ENCODE measurements around the gene HCST.
A peak's percentile ranks its signal among the peaks of the same experiment; 100 is the strongest.
"Not testable (repeated sequence)": the region's sequence is repeated elsewhere in the genome, so short reads cannot be mapped to it uniquely, and the experiment has no call there.

The HCST gene

DNA sequence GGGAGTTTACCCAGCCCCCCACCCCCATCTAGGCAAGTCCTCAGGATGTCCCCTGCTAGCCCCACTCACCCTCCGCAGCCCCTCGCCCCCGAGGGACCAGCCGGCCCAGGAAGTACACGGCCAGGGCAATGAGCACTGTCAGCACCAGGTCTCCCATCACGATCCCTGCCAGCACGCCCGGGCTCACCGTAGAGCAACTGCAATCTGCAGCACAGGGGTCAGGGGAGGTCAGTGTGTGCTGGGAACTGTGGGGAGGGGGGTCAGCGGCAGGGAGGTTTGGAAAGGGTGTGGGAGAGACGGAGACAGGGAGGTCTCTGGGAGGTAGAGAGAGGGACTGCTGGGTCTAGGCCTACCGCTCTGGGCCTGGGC is 5.0 kb downstream of the HCST start:
- Mint-ChIP-seq H3K9me3 (ENCODE audit: low read depth) (no peaks in the 10 kb centered on the region), H3K27me3 (no peaks in the 10 kb centered on the region), H3K36me3 (no peaks in the 10 kb centered on the region), H3K4me3 (no peak overlapping the region), H3K4me1 (ENCODE audit: low read depth) (peaks cover 45% of the 10 kb centered on the region), H3K27ac (no peak overlapping the region)

- Mint-ChIP-seq H3K4me1 (ENCODE audit: low read depth) (peaks cover 39% of the 10 kb centered on the region), H3K27me3 (no peaks in the 10 kb centered on the region), H3K9me3 (ENCODE audit: low read depth) (no peaks in the 10 kb centered on the region), H3K36me3 (no peaks in the 10 kb centered on the region), H3K4me3 (no peak within 1 kb of the TSS), H3K27ac (peak within 1 kb of the TSS; percentile 79)
Measured at GRCh38 chr19:35908010-35908441, 5.7 kb downstream of the HCST start, which contains the start of gene TYROBP. Gene TYROBP, minus strand, starts transcription at chr19:35908295. Its CDS starts 67 bp downstream, at chr19:35908228.

- peak overlapping the region; percentile 79 for H3K27ac Mint-ChIP-seq
- peaks cover 36% of the 10 kb centered on the region for H3K4me1 Mint-ChIP-seq (ENCODE audit: low read depth)
- H3K4me3 Mint-ChIP-seq = no peak overlapping the region
- no peaks in the 10 kb centered on the region for H3K27me3 Mint-ChIP-seq
- H3K36me3 Mint-ChIP-seq = no peaks in the 10 kb centered on the region
- no peaks in the 10 kb centered on the region for H3K9me3 Mint-ChIP-seq (ENCODE audit: low read depth)
Measured at GRCh38 chr19:35908973-35909683, 6.8 kb downstream of the HCST start.

- H3K9me3 Mint-ChIP-seq (ENCODE audit: low read depth) = no peaks in the 10 kb centered on the region
- no peak overlapping the region for H3K27ac Mint-ChIP-seq
- H3K4me3 Mint-ChIP-seq = no peak overlapping the region
- H3K36me3 Mint-ChIP-seq = no peaks in the 10 kb centered on the region
- peaks cover 30% of the 10 kb centered on the region for H3K4me1 Mint-ChIP-seq (ENCODE audit: low read depth)
- no peaks in the 10 kb centered on the region for H3K27me3 Mint-ChIP-seq
Measured at GRCh38 chr19:35909684-35910035, 7.3 kb downstream of the HCST start.

DNA sequence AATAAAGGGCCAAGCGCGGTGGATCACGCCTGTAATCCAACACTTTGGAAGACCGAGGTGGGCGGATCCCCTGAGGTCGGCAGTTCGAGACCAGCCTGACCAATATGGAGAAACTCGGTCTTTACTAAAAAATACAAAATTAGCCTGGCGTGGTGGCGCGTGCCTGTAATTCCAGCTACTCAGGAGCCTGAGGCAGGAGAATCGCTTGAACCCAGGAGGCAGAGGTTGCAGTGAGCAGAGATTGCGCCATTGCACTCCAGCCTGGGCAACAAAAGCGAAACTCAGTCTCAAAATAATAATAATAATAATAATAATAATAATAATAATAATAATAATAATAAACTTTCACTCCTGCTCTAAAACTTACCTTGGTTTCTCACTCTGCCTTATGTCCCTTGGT is 8.0 kb downstream of the HCST start:
- not testable (repeated sequence) for H3K27ac Mint-ChIP-seq; H3K36me3 Mint-ChIP-seq; H3K4me3 Mint-ChIP-seq; H3K27me3 Mint-ChIP-seq; H3K9me3 Mint-ChIP-seq (ENCODE audit: low read depth)
- H3K4me1 Mint-ChIP-seq (ENCODE audit: low read depth) = peaks cover 25% of the 10 kb centered on the region

GRCh38 chr19:35911173-35911572 is 8.8 kb downstream of the HCST start:
- no peak overlapping the region for H3K27ac Mint-ChIP-seq
- H3K4me1 Mint-ChIP-seq (ENCODE audit: low read depth) = peaks cover 26% of the 10 kb centered on the region
- no peaks in the 10 kb centered on the region for H3K36me3 Mint-ChIP-seq
- H3K4me3 Mint-ChIP-seq = no peak overlapping the region
- no peaks in the 10 kb centered on the region for H3K9me3 Mint-ChIP-seq (ENCODE audit: low read depth)
- H3K27me3 Mint-ChIP-seq = no peaks in the 10 kb centered on the region

DNA sequence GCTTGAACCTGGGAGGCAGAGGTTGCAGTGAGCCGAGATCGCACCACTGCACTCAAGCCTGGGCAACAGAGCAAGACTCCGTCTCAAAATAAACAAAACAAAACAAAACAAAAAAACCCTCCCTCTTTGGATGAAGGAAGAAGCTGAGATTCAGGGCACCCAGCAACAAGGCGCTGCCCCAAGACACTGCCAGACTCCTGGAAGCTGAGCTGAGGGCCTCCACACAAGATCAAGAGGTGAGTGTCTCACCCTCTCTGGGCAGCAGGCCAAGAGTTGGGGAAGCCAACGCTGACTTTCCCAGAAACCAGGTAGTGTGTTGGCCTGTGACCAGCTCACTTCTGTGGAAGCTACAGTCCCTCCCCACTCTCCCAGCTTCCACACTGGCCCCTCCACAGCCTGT is 9.5 kb downstream of the HCST start:
- no peak overlapping the region for H3K27ac Mint-ChIP-seq
- no peak overlapping the region for H3K4me3 Mint-ChIP-seq
- no peaks in the 10 kb centered on the region for H3K36me3 Mint-ChIP-seq
- no peaks in the 10 kb centered on the region for H3K9me3 Mint-ChIP-seq (ENCODE audit: low read depth)
- H3K4me1 Mint-ChIP-seq (ENCODE audit: low read depth) = peaks cover 26% of the 10 kb centered on the region
- H3K27me3 Mint-ChIP-seq = no peaks in the 10 kb centered on the region

DNA sequence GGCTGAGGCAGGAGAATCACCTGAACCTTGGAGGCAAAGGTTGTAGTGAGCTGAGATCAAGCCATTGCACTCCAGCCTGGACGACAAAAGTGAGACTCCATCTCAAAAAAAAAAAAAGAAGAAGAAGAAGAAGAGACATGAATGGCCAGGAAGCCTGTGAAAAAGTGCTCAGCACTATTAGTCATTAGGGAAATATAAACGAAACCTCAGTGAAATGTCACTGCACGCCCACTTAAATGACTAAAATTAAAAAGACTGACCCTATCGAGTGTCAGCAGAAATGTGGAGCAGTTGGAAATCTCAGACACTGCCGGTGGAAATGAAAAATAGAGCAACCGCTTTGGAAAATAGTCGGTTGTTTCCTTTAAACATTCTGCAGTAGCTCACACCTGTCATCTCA is 11.3 kb downstream of the HCST start:
- peaks cover 23% of the 10 kb centered on the region for H3K4me1 Mint-ChIP-seq (ENCODE audit: low read depth)
- no peaks in the 10 kb centered on the region for H3K36me3 Mint-ChIP-seq
- H3K4me3 Mint-ChIP-seq = no peak overlapping the region
- no peaks in the 10 kb centered on the region for H3K9me3 Mint-ChIP-seq (ENCODE audit: low read depth)
- H3K27me3 Mint-ChIP-seq = no peaks in the 10 kb centered on the region
- no peak overlapping the region for H3K27ac Mint-ChIP-seq

DNA sequence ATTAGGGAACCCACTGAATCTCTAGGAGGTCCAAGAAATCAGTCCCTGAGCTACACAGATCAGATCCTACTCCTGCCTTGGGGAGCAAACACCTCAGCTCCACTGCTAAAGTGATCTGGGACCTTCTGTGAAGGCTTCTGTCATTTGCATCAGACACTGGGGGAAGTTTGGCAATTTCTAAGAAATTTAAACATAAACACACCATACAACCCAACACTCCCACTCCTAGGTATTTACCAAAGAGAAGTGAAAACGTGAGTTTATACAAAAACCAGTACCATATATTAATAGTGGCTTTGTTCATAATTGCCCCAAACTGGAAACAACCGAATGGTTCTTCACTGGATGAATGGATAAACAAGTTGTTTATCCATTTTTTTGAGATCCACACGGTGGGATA is 13.1 kb downstream of the HCST start:
- no peaks in the 10 kb centered on the region for H3K36me3 Mint-ChIP-seq
- H3K27me3 Mint-ChIP-seq = no peaks in the 10 kb centered on the region
- H3K9me3 Mint-ChIP-seq (ENCODE audit: low read depth) = no peaks in the 10 kb centered on the region
- H3K4me1 Mint-ChIP-seq (ENCODE audit: low read depth) = peaks cover 11% of the 10 kb centered on the region
- no peak overlapping the region for H3K4me3 Mint-ChIP-seq
- no peak overlapping the region for H3K27ac Mint-ChIP-seq

DNA sequence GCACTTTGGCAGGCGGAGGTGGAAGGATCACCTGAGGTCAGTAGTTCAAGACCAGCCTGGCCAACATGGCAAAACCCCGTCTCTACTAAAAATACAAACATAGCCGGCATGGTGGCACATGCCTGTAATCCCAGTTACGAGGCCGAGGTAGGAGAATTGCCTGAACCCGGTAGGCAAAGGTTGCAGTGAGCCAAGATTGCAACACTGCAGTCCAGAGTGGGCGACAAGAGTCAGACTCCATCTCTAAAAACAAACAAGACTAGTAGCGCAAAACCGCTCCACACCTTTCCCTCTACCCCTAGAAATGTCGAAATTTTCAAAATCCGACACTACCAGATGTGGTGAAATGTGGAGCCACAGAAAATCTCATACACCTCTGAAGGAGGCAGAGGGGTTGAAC is 17.0 kb downstream of the HCST start:
- no peaks in the 10 kb centered on the region for H3K36me3 Mint-ChIP-seq
- H3K27me3 Mint-ChIP-seq = no peaks in the 10 kb centered on the region
- H3K27ac Mint-ChIP-seq = no peak overlapping the region

DNA sequence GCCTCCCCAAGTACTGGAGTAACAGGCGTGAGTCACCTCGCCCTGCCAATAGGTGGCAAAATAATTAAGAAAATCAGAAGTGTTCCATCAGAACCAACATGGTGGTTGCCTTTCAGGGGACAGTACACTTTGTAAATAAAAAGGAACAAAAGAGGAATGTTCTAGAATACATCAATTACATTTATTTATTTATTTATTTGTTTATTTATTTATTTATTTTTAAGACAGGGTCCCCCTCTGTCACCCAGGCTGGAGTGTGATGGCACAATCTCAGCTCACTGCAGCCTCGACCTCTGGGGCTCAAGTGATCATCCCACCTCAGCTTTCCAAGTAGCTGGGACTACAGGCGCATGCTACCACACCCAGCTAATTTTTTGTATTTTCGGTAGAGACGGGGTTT is 18.7 kb downstream of the HCST start:
- Mint-ChIP-seq H3K4me3 (no peak overlapping the region), H3K4me1 (ENCODE audit: low read depth) (no peaks in the 10 kb centered on the region)

More for the DNA sequence above, 17.0 kb downstream of the HCST start:
- Mint-ChIP-seq H3K9me3 (ENCODE audit: low read depth) (no peaks in the 10 kb centered on the region), H3K4me3 (no peak overlapping the region), H3K4me1 (ENCODE audit: low read depth) (peaks cover 1% of the 10 kb centered on the region)

GRCh38 chr19:35925501-35925900 is 23.2 kb downstream of the HCST start:
- Mint-ChIP-seq H3K4me1 (ENCODE audit: low read depth) (peaks cover 14% of the 10 kb centered on the region), H3K9me3 (ENCODE audit: low read depth) (peaks cover 12% of the 10 kb centered on the region), H3K4me3 (no peak overlapping the region), H3K27me3 (no peaks in the 10 kb centered on the region), H3K27ac (no peak overlapping the region), H3K36me3 (peaks cover 4% of the 10 kb centered on the region)

More for the DNA sequence above, 18.7 kb downstream of the HCST start:
- no peaks in the 10 kb centered on the region for H3K27me3 Mint-ChIP-seq
- peaks cover 11% of the 10 kb centered on the region for H3K9me3 Mint-ChIP-seq (ENCODE audit: low read depth)
- no peak overlapping the region for H3K27ac Mint-ChIP-seq
- H3K36me3 Mint-ChIP-seq = peaks cover 4% of the 10 kb centered on the region

DNA sequence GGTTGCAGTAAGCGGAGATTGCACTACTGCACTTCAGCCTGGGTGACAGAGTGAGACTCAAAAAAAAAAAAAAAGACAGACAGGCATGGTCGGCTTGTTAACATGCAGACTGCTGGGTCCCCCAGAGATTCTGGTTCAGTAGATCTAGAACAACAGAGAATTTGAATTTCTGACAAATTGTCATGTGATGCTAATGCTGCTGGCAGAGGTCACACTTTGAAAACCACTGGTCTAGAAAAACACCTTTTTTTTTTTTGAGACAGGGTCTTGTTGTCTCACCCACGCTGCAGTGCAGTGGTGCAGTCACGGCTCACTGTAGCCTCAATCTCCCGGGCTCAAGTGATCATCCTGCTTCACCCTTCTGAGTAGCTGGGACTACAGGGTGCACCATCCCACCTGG is 26.2 kb downstream of the HCST start:
- H3K9me3 Mint-ChIP-seq (ENCODE audit: low read depth) = peaks cover 12% of the 10 kb centered on the region
- peaks cover 25% of the 10 kb centered on the region for H3K4me1 Mint-ChIP-seq (ENCODE audit: low read depth)
- no peak overlapping the region for H3K4me3 Mint-ChIP-seq
- H3K27ac Mint-ChIP-seq = peak overlapping the region; percentile 64
- H3K36me3 Mint-ChIP-seq = peaks cover 4% of the 10 kb centered on the region
- H3K27me3 Mint-ChIP-seq = no peaks in the 10 kb centered on the region

DNA sequence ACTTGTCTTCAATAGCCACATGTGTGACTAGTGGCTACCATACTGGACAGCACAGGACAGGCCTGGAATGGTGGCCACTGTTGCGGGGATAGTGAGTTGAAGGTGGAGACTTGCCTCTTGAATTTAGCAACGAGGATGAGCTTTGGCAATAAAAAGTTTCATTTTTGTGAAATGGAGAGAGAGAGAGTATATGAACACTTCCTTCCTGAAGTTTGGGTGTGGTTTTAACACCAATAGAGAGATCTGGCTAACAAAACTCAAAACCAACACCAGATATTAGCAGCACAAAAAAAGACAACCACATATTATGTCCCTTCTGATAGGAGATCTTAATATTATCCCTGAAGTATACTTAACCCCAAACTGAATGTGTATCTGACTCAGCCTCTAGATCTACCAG is 27.5 kb downstream of the HCST start:
- Mint-ChIP-seq H3K9me3 (ENCODE audit: low read depth) (peaks cover 12% of the 10 kb centered on the region), H3K27me3 (no peaks in the 10 kb centered on the region), H3K4me3 (peak overlapping the region; percentile 69), H3K4me1 (ENCODE audit: low read depth) (peaks cover 25% of the 10 kb centered on the region), H3K36me3 (peaks cover 4% of the 10 kb centered on the region), H3K27ac (peak overlapping the region; percentile 91)

DNA sequence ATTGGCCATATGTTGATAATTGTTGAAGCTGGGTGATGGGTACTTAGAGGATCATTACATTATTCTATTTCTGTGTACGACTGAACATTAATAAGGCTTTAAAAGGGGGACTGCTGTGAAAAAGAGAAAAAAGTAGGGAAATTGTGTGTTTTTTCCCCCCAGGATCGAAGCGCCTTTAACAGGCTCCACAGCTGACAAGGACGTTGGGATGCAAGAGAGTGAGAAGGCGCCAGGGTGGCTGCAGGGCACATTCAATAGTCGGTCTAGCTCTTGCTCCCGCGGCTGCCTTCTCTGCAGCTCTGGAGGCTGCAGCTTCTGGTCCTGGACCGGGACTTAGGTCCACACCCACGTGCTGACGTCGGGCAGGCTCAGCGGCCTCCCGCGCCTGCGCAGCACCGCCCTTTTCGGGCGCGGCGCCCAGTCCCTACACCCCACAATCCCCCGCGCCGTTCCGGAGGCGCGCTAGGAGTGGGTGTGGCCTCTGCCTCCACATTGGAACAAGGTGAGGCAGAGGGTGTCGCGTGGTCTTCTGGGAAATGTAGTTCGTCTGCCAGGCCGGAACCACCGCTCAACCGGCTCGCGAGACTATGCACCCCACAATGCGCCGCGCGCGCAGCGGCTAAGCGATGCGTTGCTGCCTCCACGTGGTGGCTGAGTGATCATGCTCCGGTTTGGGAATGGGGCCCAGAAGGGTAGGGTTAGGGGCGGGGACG is 29.0 kb downstream of the HCST start:
- no peaks in the 10 kb centered on the region for H3K9me3 Mint-ChIP-seq (ENCODE audit: low read depth)
- no peaks in the 10 kb centered on the region for H3K36me3 Mint-ChIP-seq

DNA sequence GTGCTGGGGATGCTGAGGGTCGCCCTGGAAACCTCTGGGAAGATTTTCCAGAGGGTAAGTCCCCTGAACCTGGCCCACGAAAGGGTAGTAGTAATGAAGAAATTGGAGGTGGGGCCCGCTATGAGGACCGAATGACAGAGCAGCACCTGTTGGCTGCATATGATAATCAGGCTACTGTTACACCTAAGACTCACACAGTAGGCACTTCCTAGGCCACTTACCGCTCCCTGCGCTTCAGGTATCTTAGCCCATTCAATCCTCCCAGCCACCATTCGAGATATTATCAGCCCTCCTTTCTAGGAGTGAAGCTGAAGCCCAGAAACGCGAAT is 29.5 kb downstream of the HCST start:
- H3K27me3 Mint-ChIP-seq = no peaks in the 10 kb centered on the region
- peak overlapping the region; percentile 40 for H3K4me3 Mint-ChIP-seq
- H3K4me1 Mint-ChIP-seq (ENCODE audit: low read depth) = peaks cover 31% of the 10 kb centered on the region
- no peaks in the 10 kb centered on the region for H3K36me3 Mint-ChIP-seq
- H3K27ac Mint-ChIP-seq = no peak overlapping the region
- H3K9me3 Mint-ChIP-seq (ENCODE audit: low read depth) = no peaks in the 10 kb centered on the region

More for the DNA sequence above, 29.0 kb downstream of the HCST start:
- peak overlapping the region; percentile 86 for H3K4me3 Mint-ChIP-seq
- no peaks in the 10 kb centered on the region for H3K27me3 Mint-ChIP-seq
- H3K4me1 Mint-ChIP-seq (ENCODE audit: low read depth) = peaks cover 33% of the 10 kb centered on the region
- H3K27ac Mint-ChIP-seq = peak overlapping the region; percentile 86

All from activated naive CD8-positive, alpha-beta T cell (primary cell).